Lower lobe of right lung (tissue), 2 donors: Measurements from ENCODE around the gene HMCN2. TPM values are rescaled to one million over a fixed set of nuclear protein-coding genes. Genes with fewer than 3 reads are reported as not detected.

Source experiments
- ATAC-seq, 2 donors: fragments of 200-7000 bp; cut with Tn5 transposase; one replicate each; pipeline ENCODE4 v1.9.1; 2020 to 2022; ENCODE audit warnings: mild to moderate bottlenecking in 2 of 2, moderate library complexity in 2 of 2
- DNase-seq: peaks from one replicate; pipeline ENCODE4 v3.0.0-alpha.2; 2020
- H3K27ac ChIP-seq: fragments of 200-600 bp; one replicate; pipeline ENCODE4 v1.8.0; 2022
- H3K27me3 ChIP-seq: fragments of 200-600 bp; one replicate; pipeline ENCODE4 v1.8.0; 2022; ENCODE audit warnings: low read depth
- H3K36me3 ChIP-seq: fragments of 200-600 bp; one replicate; pipeline ENCODE4 v1.8.0; 2022; ENCODE audit warnings: mild to moderate bottlenecking
- H3K4me1 ChIP-seq: fragments of 200-600 bp; one replicate; pipeline ENCODE4 v1.8.0; 2022
- H3K4me3 ChIP-seq: fragments of 200-600 bp; one replicate; pipeline ENCODE4 v1.8.0; 2022; ENCODE audit warnings: mild to moderate bottlenecking
- H3K9me3 ChIP-seq: fragments of 200-600 bp; one replicate; pipeline ENCODE4 v1.8.0; 2022
- CTCF ChIP-seq: fragments of 200-600 bp; IDR thresholded peaks from one replicate; pipeline ENCODE4 v1.8.0; 2022; ENCODE audit warnings: antibody characterized with exemption, mild to moderate bottlenecking
- intact Hi-C: fragments of 100-400 bp; cut with DNase I; formaldehyde crosslinking; loops from one replicate; pipeline ENCODE4 v1.11.0; 2022
- total RNA-seq: library from RNA; stranded (reverse); fragmentation: NEBNext Ultra II Directional; extraction: Animal tissue kit (Norgen Biotek cat#: 25700); gene quantifications from one replicate; pipeline ENCODE4 v1.2.1, GENCODE V29; 2021
- donor health status: DM: no; HTN: yes; CAD: no; lungs with severe emphysema.

The HMCN2 gene
- total RNA-seq, 1 donor from 2014 or later = 4.7 TPM

DNA sequence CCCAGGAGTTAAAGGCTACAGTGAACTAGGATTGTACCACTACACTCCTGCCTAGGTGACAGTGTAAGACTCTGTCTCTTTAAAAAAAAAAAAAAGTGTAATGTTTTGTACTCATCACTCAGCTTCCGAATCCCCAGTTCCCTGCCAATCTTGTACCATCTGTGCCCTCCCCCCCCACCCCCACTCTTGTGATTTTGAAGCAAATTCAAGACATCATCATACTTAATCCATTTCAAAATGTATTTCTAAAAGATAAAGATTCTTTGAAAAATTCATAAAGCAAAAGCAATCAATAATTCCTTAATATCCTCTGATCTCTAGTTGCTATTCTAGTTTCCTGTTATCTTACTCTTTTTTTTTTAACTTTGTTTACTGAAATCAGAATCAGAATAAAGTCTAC lies 34.9 kb upstream of the HMCN2 start:
- DNase-seq (no peak), ATAC-seq (no peak)
- no peaks in the 10 kb centered on the region for H3K27me3 ChIP-seq
- intact Hi-C loops = loop anchor here (10.0 kb wide), 1 partner anchor 126 kb away; no protein-coding TSS in a partner anchor
- no peak for TF ChIP-seq CTCF
- peaks cover under 1% of the 10 kb centered on the region for H3K4me1 ChIP-seq
- H3K36me3 ChIP-seq = no peaks in the 10 kb centered on the region
- H3K9me3 ChIP-seq = peaks cover 10% of the 10 kb centered on the region
- no peak overlapping the region for H3K4me3 ChIP-seq
- H3K27ac ChIP-seq = no peak overlapping the region

DNA sequence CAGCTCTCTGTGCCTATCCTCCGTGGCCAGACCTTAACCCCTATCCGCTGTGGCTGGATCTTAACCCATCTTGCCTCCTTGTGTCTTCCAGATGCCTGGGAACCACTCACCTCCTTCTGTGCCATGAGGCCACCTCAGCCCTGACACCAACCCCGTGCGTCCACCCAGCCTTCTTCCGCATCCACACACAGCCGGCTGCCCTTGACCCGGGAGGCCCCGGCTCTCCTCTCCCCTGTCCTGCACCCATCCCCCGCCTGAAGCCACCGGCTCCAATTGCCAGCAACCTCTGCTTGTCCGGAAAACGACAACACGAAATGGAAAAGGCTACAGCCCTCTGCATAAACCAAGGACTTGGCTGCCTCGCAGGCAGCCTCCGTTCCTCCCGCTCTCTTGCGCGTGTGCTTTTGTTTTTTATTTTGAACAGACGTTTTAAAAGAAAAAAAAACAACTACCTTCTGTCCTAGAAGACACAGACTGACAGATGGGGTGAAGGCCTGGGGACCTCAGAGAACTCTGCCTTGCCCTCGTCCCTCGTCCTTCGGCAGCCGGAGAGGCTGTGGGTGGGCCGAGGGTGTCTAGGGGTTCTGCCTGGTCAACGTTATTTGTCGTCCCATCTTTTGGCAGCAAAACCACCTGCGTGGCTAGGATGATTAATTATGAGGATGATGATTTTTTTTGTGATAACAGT lies 32.5 kb upstream of the HMCN2 start:
- no peak for TF ChIP-seq CTCF
- intact Hi-C loops = loop anchor here (10.0 kb wide), 1 partner anchor 128 kb away; no protein-coding TSS in a partner anchor
- Histone ChIP-seq H3K27ac (no peak overlapping the region), H3K27me3 (no peaks in the 10 kb centered on the region), H3K4me3 (no peak overlapping the region), H3K36me3 (no peaks in the 10 kb centered on the region), H3K9me3 (peaks cover under 1% of the 10 kb centered on the region), H3K4me1 (peaks cover 20% of the 10 kb centered on the region)
- no peak for ATAC-seq
- DNase-seq = peak; percentile 40

GRCh38 chr9:130233587-130233945 lies 32.0 kb upstream of the HMCN2 start:
- H3K4me1 ChIP-seq = peaks cover 20% of the 10 kb centered on the region
- intact Hi-C loops = loop anchor here (10.0 kb wide), 1 partner anchor 129 kb away; no protein-coding TSS in a partner anchor
- DNase-seq (no peak), ATAC-seq (no peak)
- H3K4me3 ChIP-seq = no peak overlapping the region
- H3K9me3 ChIP-seq = no peaks in the 10 kb centered on the region
- H3K27ac ChIP-seq = no peak overlapping the region
- no peak for TF ChIP-seq CTCF
- H3K27me3 ChIP-seq = no peaks in the 10 kb centered on the region
- no peaks in the 10 kb centered on the region for H3K36me3 ChIP-seq

- no peaks in the 10 kb centered on the region for H3K9me3 ChIP-seq
- intact Hi-C loops = loop anchor here (10.0 kb wide), 1 partner anchor 130 kb away; no protein-coding TSS in a partner anchor
- no peak for ATAC-seq
- no peaks in the 10 kb centered on the region for H3K36me3 ChIP-seq
- no peak overlapping the region for H3K4me3 ChIP-seq
- no peak for TF ChIP-seq CTCF
- H3K27me3 ChIP-seq = no peaks in the 10 kb centered on the region
- peak; percentile 39 for DNase-seq
- H3K27ac ChIP-seq = no peak overlapping the region
- peaks cover 20% of the 10 kb centered on the region for H3K4me1 ChIP-seq
Measured at GRCh38 chr9:130234340-130235260, 31.0 kb upstream of the HMCN2 start.

DNA sequence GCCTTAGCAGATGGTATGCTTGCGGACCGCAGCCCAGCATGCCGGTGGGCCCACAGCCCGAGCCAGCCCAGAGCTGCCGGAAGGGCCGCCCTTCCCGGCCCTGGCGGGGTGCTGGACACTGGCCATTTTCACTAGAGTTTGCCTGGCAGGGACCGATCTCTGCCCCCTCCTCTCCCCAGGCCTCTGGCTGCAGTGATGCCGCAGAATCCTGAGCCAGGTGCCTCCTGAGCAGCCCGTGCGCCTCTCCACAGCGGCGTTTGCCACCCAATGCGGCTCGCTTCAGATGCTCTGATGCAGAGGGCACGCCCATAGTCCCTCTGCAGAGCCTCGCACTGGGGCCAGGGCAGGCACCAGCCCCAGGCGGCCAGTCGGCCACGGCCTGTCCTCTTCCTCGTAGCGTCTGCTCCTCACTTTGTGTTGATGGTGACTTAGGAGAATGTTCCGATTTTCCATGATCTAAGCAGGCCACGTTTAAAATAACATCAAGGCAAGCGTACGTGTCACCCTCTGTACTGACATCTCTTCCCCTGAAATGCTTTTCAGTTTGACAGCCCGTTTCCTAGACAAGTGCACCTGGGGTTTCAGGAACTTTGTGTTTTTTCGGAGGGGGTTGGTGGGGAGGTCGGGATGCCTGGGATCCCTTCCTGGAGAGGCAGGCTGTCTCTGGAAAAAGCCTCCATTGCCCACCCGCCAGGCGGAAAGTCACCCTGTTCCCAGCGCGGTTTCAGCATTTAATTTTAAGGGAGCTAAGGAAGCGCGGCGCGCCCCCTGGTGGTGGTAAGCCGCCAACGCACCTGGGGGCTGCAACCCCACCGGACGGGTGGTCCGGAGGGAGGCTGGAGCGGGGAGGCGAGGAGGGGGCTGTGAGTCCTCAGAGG lies 29.8 kb upstream of the HMCN2 start:
- ATAC-seq = peak; percentile 26 to 62
- no peak overlapping the region for H3K4me3 ChIP-seq
- H3K27ac ChIP-seq = no peak overlapping the region
- H3K27me3 ChIP-seq = no peaks in the 10 kb centered on the region
- intact Hi-C loops = loop anchor here (10.0 kb wide), 1 partner anchor 131 kb away; no protein-coding TSS in a partner anchor
- TF ChIP-seq CTCF = peak; percentile 99
- peak; percentile 84 for DNase-seq
- H3K36me3 ChIP-seq = no peaks in the 10 kb centered on the region
- H3K9me3 ChIP-seq = no peaks in the 10 kb centered on the region
- peaks cover 20% of the 10 kb centered on the region for H3K4me1 ChIP-seq
